GM23248 (cell line): Measurements from ENCODE around the gene AOPEP. TPM values are rescaled to one million over a fixed set of nuclear protein-coding genes. Genes with fewer than 3 reads are reported as not detected.

ENCODE experiments used
- DNase-seq: peaks from one replicate; pipeline ENCODE4 v3.0.0-alpha.2; 2015
- H2AFZ ChIP-seq: fragments of 200-600 bp; sonication (generic); 2 replicates; pipeline ENCODE4 v1.6.1; 2016; ENCODE audit warnings: antibody characterized with exemption
- H3F3A ChIP-seq: fragments of 200-600 bp; sonication (generic); 2 replicates; pipeline ENCODE4 v1.6.1; 2016; ENCODE audit warnings: mild to moderate bottlenecking, antibody characterized with exemption, mixed run types; ENCODE audit not compliant: insufficient read depth
- H3K27ac ChIP-seq: fragments of 200-600 bp; sonication (generic); 2 replicates; pipeline ENCODE4 v1.5.1; 2016; ENCODE audit warnings: mild to moderate bottlenecking
- H3K27me3 ChIP-seq: fragments of 200-600 bp; sonication (generic); replicated peaks from 2 replicates; pipeline ENCODE4 v1.6.1; 2016; ENCODE audit warnings: mild to moderate bottlenecking; ENCODE audit not compliant: insufficient read depth
- H3K36me3 ChIP-seq: fragments of 200-600 bp; sonication (generic); 2 replicates; pipeline ENCODE4 v1.6.1; 2016; ENCODE audit warnings: low read depth, mild to moderate bottlenecking
- H3K4me1 ChIP-seq: fragments of 200-600 bp; sonication (generic); 2 replicates; pipeline ENCODE4 v1.6.1; 2016; ENCODE audit warnings: mild to moderate bottlenecking; ENCODE audit not compliant: insufficient read depth
- H3K4me2 ChIP-seq: fragments of 200-600 bp; sonication (generic); one replicate; pipeline ENCODE4 v1.6.1; 2016; ENCODE audit warnings: mild to moderate bottlenecking; ENCODE audit not compliant: unreplicated experiment
- H3K4me3 ChIP-seq: fragments of 200-600 bp; sonication (generic); 2 replicates; pipeline ENCODE4 v1.5.1; 2016; ENCODE audit warnings: mild to moderate bottlenecking
- H3K79me2 ChIP-seq: fragments of 200-600 bp; sonication (generic); 2 replicates; pipeline ENCODE4 v1.6.1; 2016; ENCODE audit warnings: mild to moderate bottlenecking; ENCODE audit not compliant: insufficient read depth
- H3K9ac ChIP-seq: fragments of 200-600 bp; sonication (generic); 2 replicates; pipeline ENCODE4 v1.6.1; 2016; ENCODE audit warnings: mild to moderate bottlenecking
- H3K9me2 ChIP-seq: fragments of 200-600 bp; sonication (generic); 2 replicates; pipeline ENCODE4 v1.6.1; 2016; ENCODE audit warnings: mixed run types, mild to moderate bottlenecking, moderate library complexity; ENCODE audit not compliant: insufficient read depth
- H3K9me3 ChIP-seq: fragments of 200-600 bp; sonication (generic); one replicate; pipeline ENCODE4 v1.6.1; 2017; ENCODE audit warnings: low read depth
- H4K20me1 ChIP-seq: fragments of 200-600 bp; sonication (generic); 2 replicates; pipeline ENCODE4 v1.6.0; 2016; ENCODE audit not compliant: insufficient read depth
- EZH2 ChIP-seq: fragments of 200-600 bp; sonication (generic); IDR thresholded peaks from 2 replicates; pipeline ENCODE4 v1.6.1; 2018; ENCODE audit warnings: antibody characterized with exemption, mild to moderate bottlenecking; ENCODE audit not compliant: insufficient read depth, poor library complexity, severe bottlenecking
- EZH2phosphoT487 ChIP-seq: fragments of 200-600 bp; sonication (generic); IDR thresholded peaks from 2 replicates; pipeline ENCODE4 v1.6.1; 2018; ENCODE audit warnings: antibody characterized with exemption, moderate library complexity, mild to moderate bottlenecking, low read depth; ENCODE audit not compliant: insufficient read depth
- whole genome bisulfite sequencing, 2 experiments: methylation state at CpG; one replicate each; pipeline ENCODE4 v1.1.6; 2015 to 2017; ENCODE audit warnings: low lambda C conversion rate in 2 of 2, low coverage in 1 of 2; ENCODE audit errors: missing lambda C conversion rate in 2 of 2; 5-methylcytosine and 5-hydroxymethylcytosine counted together
- in situ Hi-C: fragments of 300-500 bp; cut with MboI; formaldehyde crosslinking; loops from 2 replicates; pipeline ENCODE4 v1.15.0; 2020
- polyA plus RNA-seq: library from polyadenylated mRNA; unstranded; fragments of >200 nt; fragmentation: Nextera tagmentation; extraction: Ambion mirVana; gene quantifications from 2 replicates; pipeline ENCODE4 v1.2.1, GENCODE V29; 2016
- total RNA-seq: library from RNA; depleted of rRNA; stranded (reverse); fragments of >200 nt; shearing (Covaris generic); gene quantifications from 2 replicates; pipeline ENCODE4 v1.2.3, GENCODE V29; 2014

Gene AOPEP
- total and polyA plus RNA-seq, 2 experiments from 2014 or later = 90.0 to 120 TPM

DNA sequence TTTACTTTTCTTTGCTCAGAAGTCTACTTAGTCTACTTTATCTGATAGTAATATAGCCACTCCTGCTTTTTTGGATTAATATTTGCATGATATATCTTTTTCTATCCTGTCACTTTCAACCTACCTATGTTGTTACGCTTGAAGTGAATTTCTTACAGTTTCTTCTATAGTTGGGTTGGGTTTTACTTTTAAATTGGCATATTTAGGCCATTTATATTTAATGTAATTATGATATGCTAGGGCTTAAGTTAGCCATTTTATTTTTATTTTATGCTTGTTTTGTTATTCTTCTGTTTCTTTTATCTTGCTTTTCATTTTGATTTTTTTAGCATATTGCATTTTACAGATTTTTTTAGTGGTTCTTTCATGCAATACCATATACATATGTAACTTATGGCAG lies 164.7 kb downstream of the AOPEP start:
- TF ChIP-seq EZH2 (no peak), EZH2phosphoT487 (no peak)
- Histone ChIP-seq H4K20me1 (no peaks in the 10 kb centered on the region), H2AFZ (no peak overlapping the region), H3K79me2 (no peaks in the 10 kb centered on the region), H3K9me3 (no peaks in the 10 kb centered on the region), H3K36me3 (no peaks in the 10 kb centered on the region), H3K4me2 (no peak overlapping the region), H3K4me1 (peaks cover 15% of the 10 kb centered on the region), H3K9ac (no peak overlapping the region), H3F3A (0 out of 2 replicates have a peak, but pooled peaks cover 15% of the 10 kb centered on the region), H3K27me3 (no peaks in the 10 kb centered on the region), H3K9me2 (no peaks in the 10 kb centered on the region), H3K4me3 (no peak overlapping the region), H3K27ac (no peak overlapping the region)
- 90 to 98% methylated on average over 1 of the region's 1 CpG for WGBS, 2 experiments
- in situ Hi-C loops = no loop called here
- DNase-seq = no peak

GRCh38 chr9:94892675-94893074 lies 166.2 kb downstream of the AOPEP start:
- TF ChIP-seq EZH2phosphoT487 = no peak
- TF ChIP-seq EZH2 = no peak
- no peaks in the 10 kb centered on the region for H3K27me3 ChIP-seq
- H3K9ac ChIP-seq = no peak overlapping the region
- WGBS, 2 experiments = 100% methylated on average over 1 of the region's 1 CpG
- in situ Hi-C loops = no loop called here
- no peak overlapping the region for H3K4me3 ChIP-seq
- H3F3A ChIP-seq = 0 out of 2 replicates have a peak, but pooled peaks cover 12% of the 10 kb centered on the region
- H3K4me2 ChIP-seq = no peak overlapping the region
- no peaks in the 10 kb centered on the region for H3K9me2 ChIP-seq
- H3K36me3 ChIP-seq = no peaks in the 10 kb centered on the region
- peaks cover 14% of the 10 kb centered on the region for H3K4me1 ChIP-seq
- H4K20me1 ChIP-seq = no peaks in the 10 kb centered on the region
- H2AFZ ChIP-seq = no peak overlapping the region
- no peak for DNase-seq
- no peaks in the 10 kb centered on the region for H3K79me2 ChIP-seq
- H3K9me3 ChIP-seq = no peaks in the 10 kb centered on the region
- no peak overlapping the region for H3K27ac ChIP-seq

DNA sequence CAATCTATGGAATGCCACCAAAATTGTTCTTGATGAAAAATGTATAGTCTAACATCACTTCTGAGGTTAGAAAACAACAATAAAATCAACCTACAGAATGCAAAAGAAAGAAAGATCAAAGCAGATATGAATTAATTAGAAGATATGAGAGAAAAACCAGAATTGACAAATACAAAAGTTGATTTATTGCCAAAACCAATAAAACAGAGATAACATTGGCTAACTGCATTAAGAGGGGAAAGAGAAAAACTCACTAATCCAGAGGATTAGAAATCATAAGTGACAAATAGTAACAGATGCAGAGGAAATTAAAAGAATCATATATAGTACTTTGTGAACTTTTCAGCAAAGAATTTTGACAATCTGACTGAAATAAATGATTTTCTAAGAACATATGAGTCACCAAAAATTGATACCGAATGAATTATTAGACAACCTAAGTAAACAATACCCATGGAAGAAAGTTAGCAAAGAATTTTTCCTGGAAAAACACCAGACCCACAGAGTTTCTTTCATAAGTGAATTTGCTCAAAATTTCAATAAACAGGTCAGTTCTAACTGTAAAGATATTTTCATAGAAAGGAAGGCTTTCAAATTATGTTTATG lies 167.7 kb downstream of the AOPEP start:
- no peak for DNase-seq
- Histone ChIP-seq H2AFZ (no peak overlapping the region), H3K27ac (no peak overlapping the region), H4K20me1 (no peaks in the 10 kb centered on the region), H3K9me3 (no peaks in the 10 kb centered on the region), H3K4me3 (no peak overlapping the region), H3F3A (peaks cover 16% of the 10 kb centered on the region), H3K9ac (no peak overlapping the region), H3K36me3 (no peaks in the 10 kb centered on the region), H3K4me1 (peaks cover 15% of the 10 kb centered on the region), H3K4me2 (no peak overlapping the region), H3K27me3 (no peaks in the 10 kb centered on the region), H3K9me2 (no peaks in the 10 kb centered on the region), H3K79me2 (no peaks in the 10 kb centered on the region)
- in situ Hi-C loops = no loop called here
- 37 to 60% methylated on average over 1 of the region's 1 CpG for WGBS, 2 experiments
- TF ChIP-seq EZH2 (no peak), EZH2phosphoT487 (no peak)

DNA sequence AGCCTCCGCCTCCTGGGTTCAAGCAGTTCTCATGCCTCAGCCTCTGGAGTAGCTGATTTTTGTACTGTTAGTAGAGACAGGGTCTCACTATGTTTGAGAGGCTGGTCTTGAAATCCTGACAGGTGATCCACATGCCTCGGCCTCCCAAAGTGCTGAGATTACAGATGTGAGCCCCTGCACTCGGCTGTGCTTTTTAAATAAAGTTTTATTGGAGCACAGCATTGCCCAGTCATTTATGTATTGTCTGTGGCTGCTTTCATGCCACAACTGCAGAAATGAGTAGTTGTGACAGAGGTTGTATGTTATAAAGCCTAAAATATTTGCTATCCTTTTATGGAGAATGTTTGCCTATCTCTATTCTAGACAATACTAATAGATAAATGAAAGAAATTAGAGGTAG lies 169.2 kb downstream of the AOPEP start:
- H3K36me3 ChIP-seq = no peaks in the 10 kb centered on the region
- no peaks in the 10 kb centered on the region for H3K9me2 ChIP-seq
- TF ChIP-seq EZH2phosphoT487 = no peak
- TF ChIP-seq EZH2 = no peak
- H2AFZ ChIP-seq = no peak overlapping the region
- H3K4me2 ChIP-seq = no peak overlapping the region
- no peaks in the 10 kb centered on the region for H4K20me1 ChIP-seq
- in situ Hi-C loops = no loop called here
- H3K4me3 ChIP-seq = no peak overlapping the region
- WGBS, 2 experiments = 64 to 65% methylated on average over 3 of the region's 3 CpGs
- no peak for DNase-seq
- H3K27ac ChIP-seq = no peak overlapping the region
- no peak overlapping the region for H3K9ac ChIP-seq
- H3K4me1 ChIP-seq = peaks cover 27% of the 10 kb centered on the region
- H3K79me2 ChIP-seq = no peaks in the 10 kb centered on the region
- no peaks in the 10 kb centered on the region for H3K27me3 ChIP-seq
- H3F3A ChIP-seq = peaks cover 29% of the 10 kb centered on the region
- H3K9me3 ChIP-seq = no peaks in the 10 kb centered on the region

- Histone ChIP-seq H3K4me2 (no peak overlapping the region), H3K36me3 (no peaks in the 10 kb centered on the region), H3K27ac (no peak overlapping the region), H2AFZ (no peak overlapping the region), H3K9me2 (no peaks in the 10 kb centered on the region), H3K27me3 (no peaks in the 10 kb centered on the region), H4K20me1 (no peaks in the 10 kb centered on the region), H3K79me2 (0 out of 2 replicates have a peak, but pooled peaks cover under 1% of the 10 kb centered on the region), H3K9me3 (no peaks in the 10 kb centered on the region), H3K4me1 (peaks cover 34% of the 10 kb centered on the region), H3K9ac (no peak overlapping the region), H3K4me3 (no peak overlapping the region), H3F3A (peaks cover 37% of the 10 kb centered on the region)
- DNase-seq = no peak
- in situ Hi-C loops = no loop called here
- WGBS, 2 experiments = 95 to 96% methylated on average over 3 of the region's 3 CpGs
- TF ChIP-seq EZH2phosphoT487 (no peak), EZH2 (no peak)
These were observed 170.0 kb downstream of the AOPEP start for GRCh38 chr9:94896512-94896911.
